GM13977 (cell line): ENCODE measurements around the gene ZMAT5.
A peak's percentile ranks its signal among the peaks of the same experiment; 100 is the strongest.

Experiments used
- DNase-seq: peaks from one replicate; pipeline ENCODE4 v3.0.0; 2012; ENCODE audit warnings: low spot score
- in situ Hi-C: fragments of 300-500 bp; cut with MboI; formaldehyde crosslinking; loops from one replicate; pipeline ENCODE4 v1.12.0; 2022; ENCODE audit warnings: low sequenced_read_pairs, low pct_unique_long_range_greater_than_20kb, mixed read lengths, inconsistent platforms; ENCODE audit not compliant: unreplicated experiment
- TF ChIP-seq, protein P1 (sequence below): IDR thresholded peaks from 2 replicates; pipeline ENCODE4 v1.5.1; 2012; ENCODE audit warnings: mild to moderate bottlenecking, control low read depth; ENCODE audit not compliant: insufficient read depth; ENCODE audit errors: extremely low read depth, missing control alignments

Gene ZMAT5

DNA sequence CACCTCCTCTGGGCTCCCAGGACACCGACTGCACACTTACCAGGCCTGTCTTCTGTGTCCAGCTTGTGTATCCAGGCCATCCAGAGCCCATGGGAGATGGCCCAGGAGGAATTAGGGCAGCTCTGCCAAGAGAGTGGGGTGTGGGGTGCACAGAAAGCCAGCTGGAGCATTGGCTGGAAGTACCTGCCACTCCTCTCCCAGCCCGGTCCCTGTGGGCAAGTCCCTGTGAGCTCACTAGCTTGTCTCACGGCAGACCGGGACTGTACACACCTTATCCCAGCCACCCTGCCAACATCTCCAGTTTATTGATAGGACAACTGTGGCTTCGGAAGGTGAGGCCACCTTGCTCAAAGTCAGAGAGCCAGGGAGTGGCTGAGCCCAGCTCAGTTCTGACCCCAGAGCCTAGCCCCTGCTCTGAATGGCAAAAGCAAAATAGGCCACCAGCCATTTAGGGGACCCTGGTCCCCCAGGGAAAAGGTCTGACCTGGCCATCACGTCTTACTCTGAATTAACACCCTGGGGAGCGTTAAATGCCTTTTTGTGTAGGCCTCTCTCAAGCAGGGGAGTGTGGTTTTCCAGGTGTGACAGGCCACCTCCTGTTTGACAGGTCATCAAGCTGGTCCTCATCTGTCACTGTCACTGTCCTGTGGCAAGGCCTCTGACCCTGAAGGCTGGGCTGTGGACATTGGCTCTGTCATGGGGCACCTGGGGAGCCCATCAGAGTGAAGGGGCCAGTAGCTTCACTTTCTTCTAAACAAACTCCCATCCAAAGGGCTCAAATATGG, 15.4 kb upstream of the ZMAT5 start:
- no peak for DNase-seq
- in situ Hi-C loops = no loop called here
- TF ChIP-seq, protein P1, sequence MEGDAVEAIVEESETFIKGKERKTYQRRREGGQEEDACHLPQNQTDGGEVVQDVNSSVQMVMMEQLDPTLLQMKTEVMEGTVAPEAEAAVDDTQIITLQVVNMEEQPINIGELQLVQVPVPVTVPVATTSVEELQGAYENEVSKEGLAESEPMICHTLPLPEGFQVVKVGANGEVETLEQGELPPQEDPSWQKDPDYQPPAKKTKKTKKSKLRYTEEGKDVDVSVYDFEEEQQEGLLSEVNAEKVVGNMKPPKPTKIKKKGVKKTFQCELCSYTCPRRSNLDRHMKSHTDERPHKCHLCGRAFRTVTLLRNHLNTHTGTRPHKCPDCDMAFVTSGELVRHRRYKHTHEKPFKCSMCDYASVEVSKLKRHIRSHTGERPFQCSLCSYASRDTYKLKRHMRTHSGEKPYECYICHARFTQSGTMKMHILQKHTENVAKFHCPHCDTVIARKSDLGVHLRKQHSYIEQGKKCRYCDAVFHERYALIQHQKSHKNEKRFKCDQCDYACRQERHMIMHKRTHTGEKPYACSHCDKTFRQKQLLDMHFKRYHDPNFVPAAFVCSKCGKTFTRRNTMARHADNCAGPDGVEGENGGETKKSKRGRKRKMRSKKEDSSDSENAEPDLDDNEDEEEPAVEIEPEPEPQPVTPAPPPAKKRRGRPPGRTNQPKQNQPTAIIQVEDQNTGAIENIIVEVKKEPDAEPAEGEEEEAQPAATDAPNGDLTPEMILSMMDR = no peak

DNA sequence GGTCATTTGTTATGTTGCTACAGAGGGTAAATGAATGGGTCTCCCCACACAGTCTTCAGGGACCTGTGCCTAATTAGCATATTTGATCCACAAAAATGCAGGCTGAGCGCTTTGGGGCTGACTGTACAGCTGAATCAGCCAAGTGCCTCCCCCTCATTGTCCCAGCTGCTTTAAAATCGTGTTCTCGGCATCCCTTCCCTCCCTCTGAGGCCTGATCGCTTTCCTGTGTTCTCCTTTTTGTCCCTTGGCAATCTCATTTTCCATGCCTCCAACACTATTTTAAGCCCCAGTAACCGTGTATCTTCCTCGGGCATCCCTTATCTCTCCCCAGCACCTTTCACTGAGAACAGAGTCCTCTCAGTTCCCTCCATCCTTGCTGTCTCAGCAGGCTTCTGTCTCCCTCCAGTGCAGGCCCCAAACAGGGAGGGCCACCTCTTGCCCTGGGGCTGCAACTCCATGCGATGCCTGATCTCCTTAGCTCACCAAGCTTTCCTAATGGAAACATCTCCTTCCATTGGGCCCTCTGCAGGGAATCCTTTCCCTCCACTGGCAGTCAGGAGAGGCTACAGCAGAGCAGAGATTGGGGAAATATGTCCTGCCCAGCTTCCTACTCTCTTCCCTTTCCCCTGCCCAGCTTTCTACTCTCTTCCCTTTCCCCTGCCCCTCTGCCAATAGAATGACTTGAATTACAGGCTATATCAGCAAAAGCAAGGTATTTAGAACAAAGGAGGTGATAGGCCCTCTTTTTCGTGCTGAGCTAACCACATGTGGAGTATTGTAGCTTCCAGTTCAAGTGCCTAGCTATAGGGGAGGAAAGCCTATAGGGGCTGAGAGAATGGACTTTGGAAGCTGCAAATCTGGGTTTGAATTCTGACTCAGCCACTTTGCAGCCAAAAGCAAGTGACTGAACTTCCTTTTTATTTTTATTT, 14.2 kb upstream of the ZMAT5 start:
- TF ChIP-seq, protein P1 = no peak
- no peak for DNase-seq
- in situ Hi-C loops = no loop called here

DNA sequence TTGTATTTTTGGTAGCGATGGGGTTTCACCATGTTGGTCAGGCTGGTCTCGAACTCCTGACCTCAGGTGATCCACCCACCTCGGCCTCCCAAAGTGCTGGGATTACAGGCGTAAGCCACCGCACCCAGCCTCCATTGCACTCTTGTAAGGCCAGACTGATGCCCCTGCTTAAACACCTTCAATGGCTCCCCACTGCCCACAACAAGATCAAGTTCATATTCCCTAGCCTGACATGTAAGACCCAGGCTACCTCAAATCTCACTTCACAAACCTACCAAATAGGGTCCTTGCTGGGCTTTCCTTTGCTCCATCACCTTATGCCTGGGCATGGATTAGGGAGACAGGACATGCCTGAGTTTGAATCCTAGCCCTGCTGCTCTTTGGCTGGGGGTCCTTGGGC, 13.4 kb upstream of the ZMAT5 start:
- DNase-seq = no peak
- in situ Hi-C loops = no loop called here
- TF ChIP-seq, protein P1 = no peak

DNA sequence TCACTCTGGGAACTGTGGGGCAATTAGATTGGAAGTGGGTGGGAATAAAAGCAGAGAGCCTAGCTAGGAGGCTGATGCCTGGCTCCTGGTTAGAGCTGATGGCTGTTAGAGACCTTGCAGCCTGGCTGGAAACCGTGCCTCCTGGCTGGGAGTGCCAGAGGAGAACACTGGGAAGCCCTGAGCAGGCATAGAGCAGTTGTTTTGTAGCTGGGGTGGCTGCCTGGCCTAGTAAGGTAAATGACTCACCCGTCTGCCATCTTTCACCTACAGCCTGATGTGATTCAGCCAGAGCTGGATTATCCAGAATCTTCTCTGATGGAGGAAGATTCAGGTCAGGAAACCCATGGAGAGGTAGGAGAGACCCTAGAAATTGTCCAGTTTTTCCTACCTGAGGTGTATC, 6.4 kb upstream of the ZMAT5 start:
- TF ChIP-seq, protein P1 = no peak
- in situ Hi-C loops = no loop called here
- DNase-seq = no peak

DNA sequence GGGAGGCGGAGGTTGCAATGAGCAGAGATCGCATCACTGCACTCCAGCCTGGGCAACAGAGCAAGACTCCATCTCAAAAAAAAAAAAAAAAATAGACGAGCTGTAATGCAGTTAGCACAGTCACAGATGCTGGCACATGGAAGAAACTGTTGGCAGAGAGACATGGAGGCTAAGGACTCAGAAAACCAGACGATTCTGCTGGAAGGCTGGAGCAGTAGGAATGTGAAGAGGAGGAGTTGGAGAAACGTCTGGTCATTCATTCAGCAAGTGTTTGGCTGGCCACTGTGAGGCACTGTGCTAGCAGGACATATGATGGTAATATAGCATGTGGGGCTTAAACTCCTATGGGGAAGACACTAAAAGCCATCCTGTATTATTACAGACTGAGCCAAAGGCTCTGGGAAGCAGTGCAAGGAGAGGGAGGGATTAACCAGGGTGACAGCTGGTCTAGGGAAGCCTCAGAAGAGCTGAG, 5.4 kb upstream of the ZMAT5 start:
- in situ Hi-C loops = no loop called here
- no peak for DNase-seq
- TF ChIP-seq, protein P1 = peak; percentile 27

DNA sequence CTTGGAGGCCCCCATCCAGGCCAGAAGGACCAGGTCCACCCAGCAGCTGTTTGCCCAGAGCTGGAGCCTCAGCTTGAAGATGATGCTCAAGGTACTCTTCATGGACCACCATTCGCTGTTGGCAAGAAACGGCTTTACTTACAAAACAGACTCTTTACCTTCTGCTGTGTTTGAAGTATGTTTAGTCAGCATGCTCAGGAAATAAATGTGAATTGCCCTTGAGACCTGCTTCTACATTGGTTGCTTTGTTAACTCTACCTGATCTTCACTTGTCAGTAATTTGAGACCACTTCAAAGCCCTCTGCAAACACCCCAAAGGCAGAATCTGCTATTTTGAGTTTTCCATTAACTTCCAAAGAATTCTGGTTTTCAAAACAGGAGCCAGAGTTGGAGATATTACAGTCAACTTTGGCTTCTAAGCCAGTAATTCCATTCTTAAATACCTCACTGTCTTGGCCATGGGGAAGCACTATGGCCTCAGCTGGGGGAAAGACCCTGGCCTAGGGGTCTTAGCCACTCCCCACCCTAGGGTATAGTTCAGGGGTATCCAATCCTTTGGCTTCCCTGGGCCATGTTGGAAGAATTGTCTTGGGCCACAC, 3.0 kb upstream of the ZMAT5 start:
- TF ChIP-seq, protein P1 = no peak
- DNase-seq = no peak
- in situ Hi-C loops = no loop called here
